GM21825 (cell line): ENCODE data around the gene NPPC.

ENCODE experiments used
- ATAC-seq: cut with Tn5 transposase; IDR thresholded peaks from one replicate; pipeline ENCODE4 v1.9.1; 2021; ENCODE audit warnings: mild to moderate bottlenecking, moderate library complexity; ENCODE audit not compliant: unreplicated experiment

The NPPC gene

GRCh38 chr2:231935815-231936214 is 9.6 kb upstream of the NPPC start:
- no peak for ATAC-seq

DNA sequence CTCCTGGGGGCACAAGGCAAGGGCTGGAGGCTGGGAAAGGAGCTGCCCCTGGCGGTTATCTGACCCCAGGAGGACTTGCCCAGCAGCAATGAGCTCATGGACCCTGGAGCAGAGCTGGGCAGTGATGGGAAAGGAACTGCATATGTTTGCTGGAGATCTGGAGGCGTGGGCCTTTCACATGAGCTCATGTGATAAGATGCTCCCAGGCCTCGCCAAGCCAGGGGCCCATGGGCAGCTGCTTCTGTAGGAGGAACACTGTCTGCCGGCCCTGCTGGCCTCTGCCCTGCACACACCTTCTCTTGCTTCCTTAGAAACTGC is 9.0 kb upstream of the NPPC start:
- ATAC-seq: no peak

DNA sequence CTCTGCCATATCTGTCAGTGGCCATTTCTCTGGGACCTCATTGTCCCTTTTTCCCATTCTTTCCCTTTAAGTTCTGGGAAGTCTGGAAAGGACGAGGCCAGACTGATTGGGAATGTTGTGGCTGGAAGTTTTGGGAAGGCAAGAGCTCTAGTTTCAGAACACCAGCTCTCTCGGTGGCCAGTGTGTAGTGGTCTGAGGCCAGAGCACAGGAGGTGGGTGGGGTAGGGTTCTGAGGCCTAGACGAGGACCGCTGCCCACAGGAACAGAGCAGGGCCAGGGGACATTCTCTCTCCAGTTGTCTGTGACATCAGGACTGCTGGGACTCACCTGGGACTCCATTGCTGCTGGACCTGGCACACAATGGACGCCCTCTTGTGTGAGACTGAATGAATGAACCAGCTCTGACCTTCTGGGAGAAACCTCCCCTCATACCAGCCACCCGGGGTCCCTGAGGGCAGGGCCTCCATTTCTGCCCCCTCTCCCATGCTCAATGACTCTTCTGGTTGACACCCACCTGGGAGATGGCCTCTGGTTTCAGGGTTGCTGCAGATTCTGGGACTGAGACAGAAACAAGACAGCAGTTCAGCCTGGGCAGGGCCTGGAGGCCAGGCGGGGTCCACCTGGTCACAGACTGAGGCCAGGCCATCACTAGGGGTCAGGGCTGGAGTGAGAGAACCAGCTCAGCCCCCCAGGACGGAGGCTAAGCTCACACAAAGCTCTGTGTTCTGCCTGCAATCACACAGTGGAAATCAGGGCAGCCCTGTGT is 8.4 kb upstream of the NPPC start:
- no peak for ATAC-seq

DNA sequence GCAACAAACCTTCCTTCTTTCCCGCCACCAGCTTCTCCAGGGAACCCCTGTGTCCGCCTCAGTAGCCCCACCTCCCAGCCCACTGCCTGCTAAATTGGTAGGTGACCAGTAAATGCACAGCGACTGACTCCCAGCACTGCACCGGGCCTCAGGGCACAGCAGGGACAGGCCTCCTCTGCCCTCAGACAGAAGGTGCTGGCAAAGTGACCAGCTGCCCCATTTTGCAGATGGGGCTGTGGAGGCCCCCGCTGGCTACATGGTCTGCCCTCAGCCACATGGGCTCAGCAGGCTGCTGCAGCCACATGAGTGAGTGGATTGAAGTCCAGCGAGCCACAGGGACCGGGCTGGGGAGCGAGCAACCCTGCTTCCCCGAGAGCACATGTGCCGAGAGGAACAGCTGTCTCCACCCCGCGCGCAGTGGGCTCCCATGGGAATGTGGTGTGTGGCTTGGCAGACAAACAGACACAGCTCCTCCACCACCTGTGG is 7.8 kb upstream of the NPPC start:
- ATAC-seq: no peak

- no peak for ATAC-seq
Measured at GRCh38 chr2:231932985-231933915, 7.1 kb upstream of the NPPC start.

DNA sequence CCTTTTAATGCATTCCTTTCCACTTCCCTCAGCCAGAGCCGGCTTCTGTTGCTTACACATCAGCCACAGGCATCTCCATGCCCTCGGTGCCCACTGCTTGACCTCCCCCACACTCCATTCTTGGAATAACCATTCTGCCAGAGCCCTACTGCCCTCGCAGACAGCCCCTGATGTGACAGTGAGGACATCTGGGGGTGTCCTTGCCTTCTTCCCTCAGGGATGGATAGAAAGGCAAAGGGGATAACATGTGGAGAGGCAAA is 6.4 kb upstream of the NPPC start:
- no peak for ATAC-seq

DNA sequence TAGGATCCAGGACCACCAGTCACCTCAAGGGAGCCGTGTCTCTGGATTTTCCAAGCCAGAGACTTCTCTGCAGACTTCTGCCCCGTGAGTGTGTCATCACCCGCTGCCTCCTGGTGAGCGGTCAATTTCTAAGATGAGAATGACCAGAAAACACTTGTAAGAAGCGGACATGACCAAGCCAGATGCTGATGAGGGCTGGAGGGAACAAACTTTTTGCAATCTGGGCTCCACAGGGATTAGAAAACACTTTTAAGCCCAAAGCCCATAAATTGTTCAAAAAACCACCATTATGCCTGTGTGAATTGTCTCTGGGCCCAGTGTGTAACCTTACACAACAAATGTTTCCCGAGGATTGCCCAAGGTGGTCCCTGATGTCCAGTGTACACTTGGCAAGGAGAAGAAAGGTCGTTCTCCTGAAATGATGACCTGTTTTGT is 5.3 kb upstream of the NPPC start:
- ATAC-seq: no peak

GRCh38 chr2:231930593-231931281 is 4.5 kb upstream of the NPPC start:
- no peak for ATAC-seq

DNA sequence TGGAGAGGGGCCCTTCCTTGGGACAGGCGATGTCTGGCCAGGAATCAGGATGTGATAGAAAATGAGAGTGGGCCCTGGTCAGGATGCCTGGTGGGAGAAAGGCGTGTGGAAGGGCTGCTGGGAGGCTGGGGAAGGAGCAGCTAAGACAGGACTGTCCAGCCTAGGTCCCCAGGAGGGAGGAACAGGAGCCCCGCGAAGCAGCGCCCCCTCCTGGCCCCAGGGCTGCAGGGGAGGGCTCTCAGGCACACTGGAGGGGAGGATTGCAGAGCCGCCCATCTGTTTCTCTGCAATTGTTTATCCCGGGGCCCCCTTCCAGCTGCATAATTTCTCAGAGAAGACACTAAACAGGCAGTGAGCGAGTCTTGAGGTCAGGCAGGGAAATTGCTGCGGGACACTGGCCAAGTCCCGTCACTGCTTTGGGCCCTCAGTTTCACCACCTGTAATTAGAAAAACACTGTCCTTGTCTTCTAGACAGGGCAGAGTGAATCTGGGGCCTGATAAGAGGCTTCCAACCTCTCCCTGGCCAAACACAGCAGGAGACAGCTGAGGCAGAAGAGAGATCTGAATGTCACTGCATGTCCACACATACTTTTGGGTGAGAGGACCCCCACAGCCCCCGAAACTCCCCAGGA is 3.9 kb upstream of the NPPC start:
- ATAC-seq: no peak

GRCh38 chr2:231928901-231929725 is 2.9 kb upstream of the NPPC start:
- no peak for ATAC-seq

GRCh38 chr2:231928481-231928880 is 2.3 kb upstream of the NPPC start:
- ATAC-seq: no peak

GRCh38 chr2:231927566-231927890 is 1.3 kb upstream of the NPPC start:
- ATAC-seq: no peak

DNA sequence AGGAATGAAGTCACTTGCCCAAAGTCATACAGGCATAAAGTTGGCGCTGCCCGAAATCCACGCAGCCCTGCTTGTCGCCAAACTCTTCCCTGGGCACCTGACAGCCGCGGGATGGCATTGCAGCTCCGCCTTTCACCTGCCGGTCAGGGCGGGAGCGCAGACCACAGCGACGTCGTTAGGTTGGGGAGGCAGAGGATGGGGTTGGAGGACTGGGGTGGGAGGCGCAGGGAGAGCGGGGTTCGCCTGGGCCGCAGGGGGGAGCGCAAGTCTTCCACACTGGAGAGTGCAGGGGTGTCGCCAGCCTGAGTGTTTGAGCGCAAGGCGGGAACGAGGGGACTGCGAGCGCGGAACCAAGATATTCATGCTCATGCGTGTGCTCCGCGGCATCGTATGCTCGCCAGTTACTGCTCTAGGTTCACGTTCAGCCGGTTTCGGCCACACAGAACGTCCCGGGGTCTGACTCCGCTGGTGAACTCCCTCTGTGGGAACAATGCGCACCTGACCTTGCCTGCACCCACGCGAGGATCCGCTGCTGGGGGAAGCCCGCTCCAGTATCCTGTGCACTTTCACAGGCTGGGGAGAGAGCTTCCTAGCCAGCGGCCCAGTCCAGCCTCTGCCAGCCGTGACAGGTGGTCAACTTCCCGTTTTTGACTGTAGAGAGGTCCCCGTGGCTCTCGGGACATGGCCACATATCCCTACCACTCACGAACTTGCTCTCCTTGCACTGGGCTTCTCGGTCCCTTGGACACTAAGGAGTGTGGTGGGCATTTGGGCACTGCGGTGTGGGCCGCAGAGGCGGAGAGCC is 767 bp upstream of the NPPC start:
- ATAC-seq: no peak

- ATAC-seq: no peak
Measured at GRCh38 chr2:231925303-231926179, 655 bp downstream of the NPPC start.

GRCh38 chr2:231924889-231925275 is 1.3 kb downstream of the NPPC start:
- no peak for ATAC-seq

- no peak for ATAC-seq
Measured at GRCh38 chr2:231923951-231924888, 2.0 kb downstream of the NPPC start.

GRCh38 chr2:231923010-231923344 is 3.2 kb downstream of the NPPC start:
- no peak for ATAC-seq
